H9 (cell line): Measurements from ENCODE around the gene RANBP17. TPM values are rescaled to one million over a fixed set of nuclear protein-coding genes. Genes with fewer than 3 reads are reported as not detected.

Source experiments
- DNase-seq: peaks from one replicate; pipeline ENCODE4 v3.0.0-alpha.2; 2017
- H2AFZ ChIP-seq: one replicate; pipeline ENCODE4 v1.6.1; 2013; ENCODE audit warnings: mild to moderate bottlenecking, low read length, control low read depth, moderate library complexity
- H2AK5ac ChIP-seq: 2 replicates; pipeline ENCODE4 v1.6.1; 2013; ENCODE audit warnings: low read length, control low read depth, mixed read lengths; ENCODE audit not compliant: insufficient read length
- H2BK120ac ChIP-seq: one replicate; pipeline ENCODE4 v1.6.1; 2013; ENCODE audit warnings: low read depth, mild to moderate bottlenecking, low read length, control low read depth, inconsistent platforms; ENCODE audit not compliant: poor library complexity, severe bottlenecking
- H2BK12ac ChIP-seq: 2 replicates; pipeline ENCODE4 v1.6.1; 2013; ENCODE audit warnings: low read length, control low read depth, mixed read lengths, low read depth; ENCODE audit not compliant: insufficient read length
- H2BK15ac ChIP-seq: 2 replicates; pipeline ENCODE4 v1.6.1; 2013; ENCODE audit warnings: low read depth, low read length, control low read depth
- H2BK20ac ChIP-seq: one replicate; pipeline ENCODE4 v1.6.1; 2013; ENCODE audit warnings: low read depth, mild to moderate bottlenecking, low read length, control low read depth, inconsistent platforms; ENCODE audit not compliant: poor library complexity, severe bottlenecking
- H2BK5ac ChIP-seq: 2 replicates; pipeline ENCODE4 v1.6.1; 2013; ENCODE audit warnings: low read length, control low read depth, mixed read lengths; ENCODE audit not compliant: insufficient read length
- H3K14ac ChIP-seq: 2 replicates; pipeline ENCODE4 v1.6.1; 2013; ENCODE audit warnings: low read length, control low read depth; ENCODE audit not compliant: insufficient read depth
- H3K18ac ChIP-seq: 2 replicates; pipeline ENCODE4 v1.6.1; 2013; ENCODE audit warnings: low read depth, mild to moderate bottlenecking, mixed read lengths, low read length, control low read depth; ENCODE audit not compliant: insufficient read length
- H3K23ac ChIP-seq: 2 replicates; pipeline ENCODE4 v1.6.1; 2013; ENCODE audit warnings: low read length, control low read depth, mixed read lengths, low read depth; ENCODE audit not compliant: insufficient read length
- H3K23me2 ChIP-seq: 2 replicates; pipeline ENCODE4 v1.6.1; 2013; ENCODE audit warnings: low read depth, mild to moderate bottlenecking, mixed read lengths, low read length, control low read depth; ENCODE audit not compliant: insufficient read length, poor library complexity, severe bottlenecking
- H3K27ac ChIP-seq: 2 replicates; pipeline ENCODE4 v1.5.1; 2013; ENCODE audit warnings: low read length, control low read depth, mixed read lengths, low read depth; ENCODE audit not compliant: insufficient read length
- H3K27me3 ChIP-seq: 2 replicates; pipeline ENCODE4 v1.6.1; 2013; ENCODE audit warnings: low read length, control low read depth, inconsistent platforms; ENCODE audit not compliant: insufficient read depth
- H3K4ac ChIP-seq: 2 replicates; pipeline ENCODE4 v1.6.1; 2013; ENCODE audit warnings: low read depth, mild to moderate bottlenecking, control low read depth, inconsistent platforms, low read length, moderate library complexity
- H3K4me1 ChIP-seq: 2 replicates; pipeline ENCODE4 v1.6.1; 2013; ENCODE audit warnings: low read length, control low read depth, inconsistent platforms; ENCODE audit not compliant: insufficient read depth
- H3K4me2 ChIP-seq: 2 replicates; pipeline ENCODE4 v1.6.1; 2013; ENCODE audit warnings: low read length, control low read depth, mixed read lengths; ENCODE audit not compliant: insufficient read length, insufficient read depth
- H3K56ac ChIP-seq: 2 replicates; pipeline ENCODE4 v1.6.1; 2013; ENCODE audit warnings: low read depth, mild to moderate bottlenecking, mixed read lengths, low read length, control low read depth; ENCODE audit not compliant: insufficient read length
- H3K79me1 ChIP-seq: 2 replicates; pipeline ENCODE4 v1.6.1; 2013; ENCODE audit warnings: low read depth, mild to moderate bottlenecking, moderate library complexity, low read length, control low read depth, inconsistent platforms; ENCODE audit not compliant: insufficient read depth, poor library complexity, severe bottlenecking
- H3K79me2 ChIP-seq: 2 replicates; pipeline ENCODE4 v1.6.1; 2013; ENCODE audit warnings: low read length, control low read depth, inconsistent platforms; ENCODE audit not compliant: insufficient read depth
- H3K9ac ChIP-seq: 2 replicates; pipeline ENCODE4 v1.6.1; 2013; ENCODE audit warnings: low read length, control low read depth, mixed read lengths; ENCODE audit not compliant: insufficient read length; ENCODE audit errors: extremely low read depth
- H3K9me3 ChIP-seq: one replicate; pipeline ENCODE4 v1.6.1; 2013; ENCODE audit warnings: low read depth, low read length, inconsistent platforms; ENCODE audit not compliant: control insufficient read depth
- H3T11ph ChIP-seq: one replicate; pipeline ENCODE4 v1.6.1; 2013; ENCODE audit warnings: mild to moderate bottlenecking, low read length, control low read depth, inconsistent platforms
- H4K20me1 ChIP-seq: one replicate; pipeline ENCODE4 v1.6.1; 2013; ENCODE audit not compliant: control insufficient read depth, insufficient read length, insufficient read depth
- H4K5ac ChIP-seq: 2 replicates; pipeline ENCODE4 v1.6.1; 2013; ENCODE audit warnings: low read depth, mild to moderate bottlenecking, mixed read lengths, low read length, control low read depth; ENCODE audit not compliant: insufficient read length
- H4K8ac ChIP-seq: replicated peaks from 2 replicates; pipeline ENCODE4 v1.6.1; 2013; ENCODE audit warnings: low read length, control low read depth, mixed read lengths, low read depth; ENCODE audit not compliant: insufficient read length
- H4K91ac ChIP-seq: 2 replicates; pipeline ENCODE4 v1.6.1; 2013; ENCODE audit warnings: low read depth, mild to moderate bottlenecking, moderate library complexity, mixed read lengths, low read length, control low read depth; ENCODE audit not compliant: insufficient read length
- H3K27ac Mint-ChIP-seq, 3 experiments: 2 replicates in 2 of 3; 3 replicates in 1 of 3; pipeline ENCODE4 v1.8.0; 2020 to 2021; ENCODE audit warnings: mixed read lengths in 3 of 3, mild to moderate bottlenecking in 1 of 3, moderate library complexity in 1 of 3
- H3K27me3 Mint-ChIP-seq: 2 replicates; pipeline ENCODE4 v1.8.0; 2021; ENCODE audit warnings: low read depth, mild to moderate bottlenecking, moderate library complexity, mixed read lengths
- H3K36me3 Mint-ChIP-seq, 3 experiments: 2 replicates in 2 of 3; 3 replicates in 1 of 3; pipeline ENCODE4 v1.8.0; 2020 to 2021; ENCODE audit warnings: low read depth in 3 of 3, mixed read lengths in 3 of 3; ENCODE audit not compliant: insufficient read depth in 1 of 3
- H3K4me1 Mint-ChIP-seq, 2 experiments: 2 replicates each; pipeline ENCODE4 v1.8.0; 2020; ENCODE audit warnings: mixed read lengths in 2 of 2
- H3K4me3 Mint-ChIP-seq, 2 experiments: 2 replicates in 1 of 2; 3 replicates in 1 of 2; pipeline ENCODE4 v1.8.0; 2020 to 2021; ENCODE audit warnings: mild to moderate bottlenecking in 2 of 2, mixed read lengths in 2 of 2, moderate library complexity in 1 of 2
- H3K9me3 Mint-ChIP-seq, 2 experiments: 2 replicates in 1 of 2; 3 replicates in 1 of 2; pipeline ENCODE4 v1.8.0; 2020; ENCODE audit warnings: mild to moderate bottlenecking in 2 of 2, mixed read lengths in 2 of 2, moderate library complexity in 1 of 2
- WGBS: extraction: QIAGEN DNeasy Blood & Tissue Kit; methylation state at CpG from one replicate; pipeline ENCODE4 v1.1.7; 2013; ENCODE audit warnings: missing lambda C conversion rate, low lambda C conversion rate, mixed read lengths; ENCODE audit not compliant: insufficient read length; ENCODE audit errors: extremely low coverage; 5-methylcytosine and 5-hydroxymethylcytosine counted together
- total RNA-seq: library from RNA; stranded (reverse); gene quantifications from 2 replicates; pipeline ENCODE4 v1.2.1, GENCODE V29; 2021
- TF ChIP-seq, protein P1 (sequence below): fragments of 200-600 bp; sonication (generic); conservative IDR thresholded peaks from 3 replicates; pipeline ENCODE4 v1.8.0; 2021; ENCODE audit warnings: antibody characterized with exemption, mild to moderate bottlenecking

RANBP17 gene
- total RNA-seq, 1 experiment from 2014 or later = 16.5 TPM

DNA sequence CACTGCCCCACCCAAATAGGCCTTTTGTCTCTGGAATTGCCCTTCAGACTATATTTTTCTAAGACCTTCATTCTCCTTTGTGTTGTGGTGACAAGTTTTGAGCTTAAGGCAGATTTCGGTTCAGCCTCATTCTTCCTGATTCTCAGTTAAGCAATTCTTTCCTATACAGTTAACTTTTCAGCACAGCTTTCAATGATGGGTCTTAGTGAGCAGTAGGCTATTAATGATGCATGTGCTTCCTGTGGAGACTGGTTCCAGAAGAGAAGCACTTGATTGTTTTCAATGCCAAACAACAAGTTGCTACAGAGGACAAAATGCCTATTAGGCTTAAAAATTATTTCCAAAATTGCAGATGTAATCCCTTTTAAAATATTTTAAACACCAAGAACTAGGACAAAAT, 399.5 kb downstream of the RANBP17 start:
- Mint-ChIP-seq H3K27me3 (no peaks in the 10 kb centered on the region), H3K9me3 (no peaks in the 10 kb centered on the region), H3K27ac (no peak overlapping the region), H3K4me3 (no peak overlapping the region), H3K4me1 (no peaks in the 10 kb centered on the region), H3K36me3 (no peaks in the 10 kb centered on the region)
- TF ChIP-seq, protein P1, sequence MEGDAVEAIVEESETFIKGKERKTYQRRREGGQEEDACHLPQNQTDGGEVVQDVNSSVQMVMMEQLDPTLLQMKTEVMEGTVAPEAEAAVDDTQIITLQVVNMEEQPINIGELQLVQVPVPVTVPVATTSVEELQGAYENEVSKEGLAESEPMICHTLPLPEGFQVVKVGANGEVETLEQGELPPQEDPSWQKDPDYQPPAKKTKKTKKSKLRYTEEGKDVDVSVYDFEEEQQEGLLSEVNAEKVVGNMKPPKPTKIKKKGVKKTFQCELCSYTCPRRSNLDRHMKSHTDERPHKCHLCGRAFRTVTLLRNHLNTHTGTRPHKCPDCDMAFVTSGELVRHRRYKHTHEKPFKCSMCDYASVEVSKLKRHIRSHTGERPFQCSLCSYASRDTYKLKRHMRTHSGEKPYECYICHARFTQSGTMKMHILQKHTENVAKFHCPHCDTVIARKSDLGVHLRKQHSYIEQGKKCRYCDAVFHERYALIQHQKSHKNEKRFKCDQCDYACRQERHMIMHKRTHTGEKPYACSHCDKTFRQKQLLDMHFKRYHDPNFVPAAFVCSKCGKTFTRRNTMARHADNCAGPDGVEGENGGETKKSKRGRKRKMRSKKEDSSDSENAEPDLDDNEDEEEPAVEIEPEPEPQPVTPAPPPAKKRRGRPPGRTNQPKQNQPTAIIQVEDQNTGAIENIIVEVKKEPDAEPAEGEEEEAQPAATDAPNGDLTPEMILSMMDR = no peak
- H3K23ac ChIP-seq = no peak overlapping the region
- H3T11ph ChIP-seq = no peak overlapping the region
- DNase-seq = no peak
- no peak overlapping the region for H3K56ac ChIP-seq
- H2BK15ac ChIP-seq = no peak overlapping the region
- no peak overlapping the region for H4K8ac ChIP-seq
- no peak overlapping the region for H3K27ac ChIP-seq
- no peak overlapping the region for H2AK5ac ChIP-seq
- no peaks in the 10 kb centered on the region for H3K79me2 ChIP-seq
- H3K79me1 ChIP-seq = no peaks in the 10 kb centered on the region
- no peak overlapping the region for H3K14ac ChIP-seq
- H4K20me1 ChIP-seq = no peaks in the 10 kb centered on the region
- no peaks in the 10 kb centered on the region for H3K23me2 ChIP-seq
- H2AFZ ChIP-seq = no peak overlapping the region
- H2BK5ac ChIP-seq = no peak overlapping the region
- H2BK120ac ChIP-seq = no peak overlapping the region
- H2BK20ac ChIP-seq = no peak overlapping the region
- H2BK12ac ChIP-seq = no peak overlapping the region
- no peaks in the 10 kb centered on the region for H3K27me3 ChIP-seq
- H3K18ac ChIP-seq = no peak overlapping the region
- no peaks in the 10 kb centered on the region for H3K4me1 ChIP-seq
- H4K91ac ChIP-seq = no peak overlapping the region
- WGBS = no CpG with 5 or more reads among the region's 1 CpG
- H3K4ac ChIP-seq = no peak overlapping the region
- H3K9me3 ChIP-seq = no peaks in the 10 kb centered on the region
- H3K9ac ChIP-seq = no peak overlapping the region
- H3K4me2 ChIP-seq = no peak overlapping the region
- no peak overlapping the region for H4K5ac ChIP-seq
